HCT116 (cell line): Measurements from ENCODE around the gene FGGY.

ENCODE experiments used
- POLR2A ChIP-seq: IDR thresholded peaks from 2 replicates; pipeline ENCODE4 v1.7.0; 2011; ENCODE audit warnings: borderline replicate concordance; ENCODE audit not compliant: insufficient read depth, insufficient read length; ENCODE audit errors: extremely low read depth
- TF ChIP-seq, protein P1 (sequence below): IDR thresholded peaks from 2 replicates; pipeline ENCODE4 v1.6.1; 2012; ENCODE audit warnings: low read depth

- no peak for TF ChIP-seq POLR2A
- TF ChIP-seq, protein P1, sequence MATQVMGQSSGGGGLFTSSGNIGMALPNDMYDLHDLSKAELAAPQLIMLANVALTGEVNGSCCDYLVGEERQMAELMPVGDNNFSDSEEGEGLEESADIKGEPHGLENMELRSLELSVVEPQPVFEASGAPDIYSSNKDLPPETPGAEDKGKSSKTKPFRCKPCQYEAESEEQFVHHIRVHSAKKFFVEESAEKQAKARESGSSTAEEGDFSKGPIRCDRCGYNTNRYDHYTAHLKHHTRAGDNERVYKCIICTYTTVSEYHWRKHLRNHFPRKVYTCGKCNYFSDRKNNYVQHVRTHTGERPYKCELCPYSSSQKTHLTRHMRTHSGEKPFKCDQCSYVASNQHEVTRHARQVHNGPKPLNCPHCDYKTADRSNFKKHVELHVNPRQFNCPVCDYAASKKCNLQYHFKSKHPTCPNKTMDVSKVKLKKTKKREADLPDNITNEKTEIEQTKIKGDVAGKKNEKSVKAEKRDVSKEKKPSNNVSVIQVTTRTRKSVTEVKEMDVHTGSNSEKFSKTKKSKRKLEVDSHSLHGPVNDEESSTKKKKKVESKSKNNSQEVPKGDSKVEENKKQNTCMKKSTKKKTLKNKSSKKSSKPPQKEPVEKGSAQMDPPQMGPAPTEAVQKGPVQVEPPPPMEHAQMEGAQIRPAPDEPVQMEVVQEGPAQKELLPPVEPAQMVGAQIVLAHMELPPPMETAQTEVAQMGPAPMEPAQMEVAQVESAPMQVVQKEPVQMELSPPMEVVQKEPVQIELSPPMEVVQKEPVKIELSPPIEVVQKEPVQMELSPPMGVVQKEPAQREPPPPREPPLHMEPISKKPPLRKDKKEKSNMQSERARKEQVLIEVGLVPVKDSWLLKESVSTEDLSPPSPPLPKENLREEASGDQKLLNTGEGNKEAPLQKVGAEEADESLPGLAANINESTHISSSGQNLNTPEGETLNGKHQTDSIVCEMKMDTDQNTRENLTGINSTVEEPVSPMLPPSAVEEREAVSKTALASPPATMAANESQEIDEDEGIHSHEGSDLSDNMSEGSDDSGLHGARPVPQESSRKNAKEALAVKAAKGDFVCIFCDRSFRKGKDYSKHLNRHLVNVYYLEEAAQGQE = no peak
Measured at GRCh38 chr1:59751004-59751395, 454.1 kb downstream of the FGGY start.
